NCI-H69 (cell line): ENCODE measurements around the gene ACTN4.
A peak's percentile ranks its signal among the peaks of the same experiment; 100 is the strongest.

ENCODE experiments used
- DNase-seq: peaks from one replicate; lab custom pipeline; 2025; lab: John Stamatoyannopoulos, UW

ACTN4 gene

DNA sequence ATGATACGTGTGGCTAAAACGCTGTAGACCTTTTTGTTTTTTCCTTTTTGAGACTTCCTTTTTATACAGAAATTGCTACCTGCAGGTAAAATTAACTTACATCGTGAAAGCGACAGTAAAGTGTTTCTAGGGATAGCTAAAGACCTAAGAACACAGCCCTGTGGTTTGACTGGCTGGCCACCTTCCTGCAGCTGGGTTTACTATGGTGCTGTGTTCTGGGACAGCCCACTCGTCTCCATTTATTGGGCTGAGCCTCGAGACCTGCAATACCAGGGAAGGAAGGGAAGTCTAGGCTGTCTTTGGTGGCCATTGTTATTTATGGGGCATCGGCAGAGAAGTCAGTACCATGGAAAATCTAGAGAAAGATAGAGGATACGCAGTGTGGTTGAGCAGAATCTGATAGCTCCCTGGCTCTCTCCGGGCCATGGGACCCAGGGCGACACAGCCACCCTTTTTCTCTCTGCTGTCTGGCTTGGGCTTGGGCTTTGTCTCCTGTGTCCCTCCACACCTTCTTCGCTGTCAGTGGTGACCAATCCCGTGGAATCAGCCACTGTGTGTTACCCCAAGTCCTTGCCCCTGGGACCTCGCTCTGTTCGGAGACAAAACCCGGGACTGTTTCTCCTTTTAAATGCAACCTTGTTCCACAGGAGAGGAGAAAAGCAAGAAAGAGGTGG, 30.9 kb downstream of the ACTN4 start:
- no peak for DNase-seq

DNA sequence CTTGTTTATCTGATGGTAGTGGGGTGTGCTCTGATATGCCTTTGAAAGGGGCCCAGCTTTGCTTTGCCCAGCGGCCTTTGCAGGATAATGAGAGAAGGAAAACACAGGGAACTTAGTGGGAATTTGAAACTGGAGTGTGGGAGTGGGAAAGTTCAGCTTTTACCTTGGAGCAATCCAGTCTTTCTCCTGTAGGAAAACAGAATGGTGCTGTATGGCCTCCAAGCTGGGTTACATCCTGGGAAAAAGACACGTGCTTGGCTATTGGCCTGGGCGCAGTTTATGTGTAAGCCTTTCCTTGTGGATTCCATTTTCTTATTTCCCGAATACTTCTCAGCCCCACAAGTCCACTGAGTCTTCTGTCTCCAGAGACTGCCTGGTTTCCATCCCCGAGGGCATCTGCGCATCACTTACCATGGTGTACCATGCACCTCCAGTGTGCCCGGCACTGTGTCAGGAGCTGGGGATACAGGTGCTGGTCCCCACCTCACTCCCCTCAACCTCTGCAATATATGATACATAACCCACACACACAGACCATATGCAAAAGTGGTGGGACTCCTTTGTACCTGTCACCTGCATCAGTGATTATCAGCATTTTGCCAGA, 31.5 kb downstream of the ACTN4 start:
- DNase-seq, result no peak

DNA sequence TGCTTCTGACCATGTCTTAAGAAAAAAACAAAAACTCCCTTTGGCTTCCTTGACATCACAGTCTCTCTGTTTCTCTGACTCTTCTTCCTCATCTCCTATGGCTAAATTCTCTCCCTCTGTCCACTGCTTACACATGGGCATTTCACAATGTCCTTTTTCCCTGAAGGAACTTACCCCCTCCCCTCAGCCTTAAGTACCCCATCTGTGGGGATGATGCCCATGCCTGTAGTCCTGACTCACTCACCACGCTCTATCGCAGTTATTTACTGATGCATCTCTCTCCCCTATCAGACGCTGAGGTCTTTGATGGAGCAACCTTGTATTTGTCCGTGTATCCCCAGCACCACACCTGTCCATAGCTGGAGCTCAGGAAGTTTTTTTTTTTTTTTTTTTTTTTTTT, 32.4 kb downstream of the ACTN4 start:
- DNase-seq, result no peak

DNA sequence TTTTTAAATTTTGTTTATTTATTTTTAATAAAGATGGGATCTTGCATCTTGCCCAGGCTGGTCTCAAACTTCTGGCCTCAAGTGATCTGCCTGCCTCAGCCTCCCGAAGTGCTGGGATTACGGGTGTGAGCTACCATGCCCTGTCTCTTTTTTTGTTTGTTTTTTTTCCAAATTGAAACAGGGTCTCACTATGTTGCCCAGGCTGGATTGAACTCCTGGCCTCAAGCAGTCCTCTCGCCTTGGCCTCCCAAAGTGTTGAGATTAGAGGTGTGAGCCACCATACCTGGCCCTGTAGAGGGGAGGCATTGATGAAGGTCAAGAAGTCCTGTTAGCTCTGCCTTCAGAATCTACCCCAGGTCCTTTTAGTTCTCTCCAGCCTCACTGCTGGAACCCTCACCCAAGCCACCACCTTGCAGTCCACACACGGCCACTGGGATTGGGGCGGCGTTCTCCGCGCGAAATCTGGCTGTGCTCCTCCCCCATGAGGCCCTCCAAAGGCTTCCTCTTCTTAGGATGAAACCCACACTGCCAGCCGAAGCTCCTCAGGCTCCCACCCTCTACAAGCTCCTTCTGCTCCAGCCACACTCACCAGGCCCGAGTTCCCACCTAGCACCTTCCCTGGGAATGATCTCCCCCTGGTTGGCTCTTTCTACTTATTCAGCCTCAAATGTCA, 34.9 kb downstream of the ACTN4 start:
- DNase-seq, result no peak

DNA sequence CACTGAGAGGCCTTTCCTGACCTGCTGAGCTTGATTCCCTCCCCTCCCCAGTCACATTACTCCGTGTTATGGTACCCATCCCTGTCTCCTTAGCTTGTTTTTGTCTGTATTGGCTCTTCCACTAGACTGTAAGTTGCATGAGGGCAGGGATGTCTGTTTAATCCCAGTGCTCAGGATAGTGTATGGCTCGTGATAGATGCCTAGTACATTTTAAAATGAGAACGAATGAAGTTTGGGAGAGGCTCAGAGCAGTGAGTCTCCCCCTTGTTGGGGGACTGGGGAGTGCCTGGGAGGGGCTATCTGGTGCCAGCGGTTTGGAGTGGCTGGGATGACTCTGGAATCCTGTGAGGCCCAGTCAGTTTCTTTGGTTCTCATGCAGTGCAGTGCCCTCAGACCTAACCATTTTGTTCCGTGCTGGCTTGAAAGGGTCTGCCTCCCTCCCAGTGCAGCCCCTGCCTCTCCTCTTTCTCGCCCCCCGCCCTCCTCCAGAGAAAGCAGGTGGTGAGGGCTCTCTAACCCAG, 35.5 kb downstream of the ACTN4 start:
- no peak for DNase-seq

DNA sequence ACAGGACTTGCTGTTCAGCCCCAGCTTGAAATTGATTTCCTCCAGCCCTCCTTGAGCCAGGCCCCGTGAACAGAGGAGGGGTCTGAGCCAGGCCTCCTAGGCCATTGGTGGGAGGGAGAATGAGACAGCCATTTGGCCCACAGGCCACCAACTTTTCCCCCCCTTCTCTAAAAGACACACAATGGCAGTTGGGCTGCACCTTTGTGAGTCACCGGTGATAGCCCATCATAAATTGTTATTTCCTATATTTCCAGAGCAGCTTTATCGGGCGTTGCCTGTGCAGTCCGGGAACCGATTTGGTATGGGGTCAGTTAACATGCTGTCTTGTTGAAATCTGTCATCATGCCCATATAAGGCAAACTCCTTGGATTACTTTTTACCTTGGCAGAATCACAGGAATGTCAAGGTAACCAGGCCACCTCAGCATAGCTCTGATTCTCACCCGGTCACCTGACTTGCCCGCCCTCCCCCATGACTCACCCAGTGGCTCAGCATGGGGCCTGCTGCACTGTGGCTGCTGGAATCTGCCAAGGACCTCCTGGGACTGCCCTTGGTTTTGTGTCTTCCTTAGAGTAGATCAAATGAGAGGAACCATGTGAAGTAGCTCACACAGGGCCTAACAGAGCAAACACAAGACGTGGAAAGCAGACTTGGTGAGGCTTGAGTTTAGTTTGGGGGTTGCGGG, 36.1 kb downstream of the ACTN4 start:
- peak; percentile 94 for DNase-seq

DNA sequence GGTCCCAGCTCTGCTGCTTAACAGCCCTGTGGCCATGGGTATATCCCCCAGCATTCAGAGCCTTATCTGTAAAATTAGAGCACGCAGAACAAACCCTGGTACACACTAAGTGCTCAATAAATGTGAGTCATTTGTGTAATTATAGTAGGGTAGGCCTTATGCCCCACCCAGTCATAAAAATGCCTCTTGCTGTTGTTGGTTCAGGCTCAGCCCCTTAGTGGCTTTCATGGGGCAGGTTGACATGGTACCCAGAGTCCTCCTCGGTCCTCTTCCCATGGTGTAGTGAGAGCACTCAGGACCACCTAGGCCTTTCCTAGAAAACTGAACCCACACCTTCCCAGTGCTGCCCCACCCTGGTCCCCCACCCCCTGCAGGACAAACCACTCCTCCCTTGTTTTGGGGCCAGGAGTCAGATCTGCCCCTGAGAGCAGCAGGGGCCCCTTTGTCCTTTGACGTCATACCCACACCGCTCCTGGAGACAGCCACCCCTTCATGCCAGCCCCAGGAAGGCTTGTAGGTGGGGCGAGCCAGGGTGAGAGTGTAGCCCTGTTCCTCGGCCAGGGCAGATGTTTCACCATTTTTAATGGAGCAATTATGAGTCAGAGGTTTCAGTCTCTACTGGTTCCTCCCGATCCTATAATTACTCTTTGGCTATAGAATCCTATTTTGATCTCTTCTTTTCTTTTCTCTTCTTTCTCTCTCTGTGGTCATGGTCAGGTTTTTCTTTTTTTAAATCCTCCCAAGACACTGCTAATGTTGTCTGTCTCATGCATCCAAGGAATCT, 36.8 kb downstream of the ACTN4 start:
- DNase-seq, result peak; percentile 96

DNA sequence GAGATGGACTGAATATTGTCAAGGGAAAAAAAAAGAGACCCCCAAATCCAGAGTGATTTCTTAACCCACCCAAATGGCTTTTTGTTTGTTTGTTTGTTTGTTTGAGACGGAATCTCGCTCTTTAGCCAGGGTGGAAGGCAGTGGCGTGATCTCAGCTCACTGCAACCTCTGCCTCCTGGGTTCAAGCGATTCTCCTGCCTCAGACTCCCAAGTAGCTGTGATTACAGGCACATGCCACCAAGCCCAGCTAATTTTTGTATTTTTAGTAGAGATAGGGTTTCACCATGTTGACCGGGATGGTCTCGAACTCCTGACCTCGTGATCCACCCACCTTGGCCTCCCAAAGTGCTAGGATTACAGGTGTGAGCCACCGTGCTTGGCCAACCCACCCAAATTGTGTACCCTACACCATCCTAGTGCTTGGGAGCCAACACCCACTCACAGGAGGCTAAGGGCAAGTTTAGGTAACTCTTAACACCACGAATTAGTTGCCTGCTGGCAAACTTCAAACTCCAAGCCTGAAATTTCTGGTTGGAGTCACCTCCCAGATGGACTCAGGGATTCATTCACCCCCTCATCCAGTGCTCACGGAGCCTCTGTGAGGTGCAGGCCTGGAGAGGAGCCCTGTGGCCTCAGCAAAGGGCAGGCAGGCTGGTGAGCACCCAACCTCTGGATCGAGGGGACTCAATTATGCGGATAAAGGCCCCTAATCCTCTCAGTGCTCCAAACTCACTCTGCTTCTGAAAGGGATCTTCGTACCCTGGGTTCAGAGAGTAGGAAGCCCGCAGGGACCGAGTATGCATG, 37.6 kb downstream of the ACTN4 start:
- no peak for DNase-seq

DNA sequence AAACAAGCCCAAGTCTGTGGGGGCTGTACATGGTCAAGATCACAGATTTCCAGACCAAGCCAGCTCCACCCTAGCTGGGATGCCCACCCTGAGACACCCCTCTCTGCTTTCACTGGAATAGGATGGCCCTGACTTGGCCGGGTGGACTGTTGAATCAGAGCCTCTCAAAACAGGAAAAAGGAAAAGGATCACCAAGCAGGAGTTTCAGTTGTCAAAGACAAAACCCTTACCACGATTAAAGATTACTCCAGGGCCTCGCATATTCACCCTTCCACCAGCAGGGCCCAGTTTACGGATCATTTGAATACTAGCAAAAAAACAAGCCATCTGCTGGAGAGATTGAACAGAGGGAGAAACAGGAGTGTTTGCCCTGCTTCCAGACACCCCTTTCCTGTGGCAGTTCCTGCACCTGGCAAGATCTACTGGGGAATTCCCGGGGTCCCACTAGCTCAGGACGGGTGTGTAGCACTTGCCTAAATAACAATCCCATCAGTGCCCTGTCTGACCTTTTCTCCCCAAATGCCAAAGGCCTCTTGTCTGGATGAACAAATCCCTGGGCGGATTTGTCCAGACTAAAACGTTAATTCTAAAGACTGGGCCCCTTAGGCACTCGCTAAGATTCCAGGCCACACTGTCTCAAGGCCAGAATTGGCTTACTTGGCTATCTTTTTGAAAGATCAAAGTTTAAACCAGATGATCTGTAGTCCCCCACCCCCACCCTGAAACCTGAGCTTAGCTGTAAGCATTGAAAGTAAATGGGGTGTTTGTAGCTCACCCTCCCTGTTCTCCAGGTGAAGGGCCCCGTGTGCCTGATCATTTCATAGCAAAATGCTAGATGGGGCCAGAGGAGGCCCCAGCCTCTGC, 38.4 kb downstream of the ACTN4 start:
- DNase-seq, result peak; percentile 82

DNA sequence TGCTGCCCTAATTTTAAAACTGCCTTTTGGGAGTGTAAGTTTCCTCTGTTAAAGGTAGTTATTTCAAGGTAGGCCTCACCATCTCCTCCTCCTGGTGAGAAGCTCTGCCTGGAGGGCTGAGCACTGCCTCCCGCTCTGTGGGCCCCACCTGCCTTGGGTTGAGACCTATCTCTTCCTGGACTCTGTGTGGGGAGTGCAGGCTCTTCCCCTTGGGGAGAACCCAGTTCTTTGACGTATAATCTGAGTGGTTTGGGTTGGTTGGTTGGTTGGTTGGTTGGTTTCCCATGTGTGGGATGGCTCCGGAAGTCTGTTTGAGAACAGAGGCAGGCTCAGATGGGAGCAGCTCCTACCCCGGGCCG, 39.1 kb downstream of the ACTN4 start:
- DNase-seq, result no peak

DNA sequence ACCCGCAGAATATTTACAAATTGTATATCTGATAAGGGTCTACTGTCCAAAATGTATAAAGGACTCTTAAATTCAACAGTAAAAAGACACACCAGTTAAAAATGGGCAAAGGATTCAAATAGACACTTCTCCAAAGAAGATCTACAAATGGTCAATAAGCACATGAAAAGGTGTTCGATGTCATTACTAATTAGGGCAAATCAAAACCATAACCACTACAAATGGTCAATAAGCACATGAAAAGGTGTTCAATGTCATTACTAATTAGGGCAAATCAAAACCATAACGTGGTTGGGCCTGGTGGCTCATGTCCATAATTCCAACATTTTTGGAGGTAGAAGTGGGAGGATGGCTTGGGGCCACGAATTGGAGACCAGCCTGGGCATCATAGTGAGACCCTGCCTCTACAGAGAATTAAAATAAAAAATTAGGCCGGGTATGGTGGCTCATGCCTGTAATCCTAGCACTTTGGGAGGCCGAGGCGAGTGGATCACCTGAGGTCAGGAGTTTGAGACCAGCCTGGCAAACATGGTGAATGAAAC, 40.5 kb downstream of the ACTN4 start:
- DNase-seq, result no peak

DNA sequence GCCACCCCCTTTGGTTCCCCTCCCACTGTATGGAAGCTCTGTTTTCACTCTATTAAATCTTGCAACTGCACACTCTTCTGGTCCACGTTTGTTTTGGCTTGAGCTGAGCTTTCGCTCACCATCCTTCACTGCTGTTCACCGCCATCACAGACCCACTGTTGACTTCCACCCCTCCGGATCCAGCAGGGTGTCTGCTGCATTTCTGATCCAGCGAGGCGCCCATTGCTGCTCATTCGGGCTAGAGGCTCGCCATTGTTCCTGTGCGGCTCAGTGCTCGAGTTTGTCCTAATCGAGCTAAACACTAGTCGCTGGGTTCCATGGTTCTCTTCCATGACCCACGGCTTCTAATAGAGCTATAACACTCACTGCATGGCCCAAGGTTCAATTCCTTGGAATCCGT, 42.7 kb downstream of the ACTN4 start:
- no peak for DNase-seq

DNA sequence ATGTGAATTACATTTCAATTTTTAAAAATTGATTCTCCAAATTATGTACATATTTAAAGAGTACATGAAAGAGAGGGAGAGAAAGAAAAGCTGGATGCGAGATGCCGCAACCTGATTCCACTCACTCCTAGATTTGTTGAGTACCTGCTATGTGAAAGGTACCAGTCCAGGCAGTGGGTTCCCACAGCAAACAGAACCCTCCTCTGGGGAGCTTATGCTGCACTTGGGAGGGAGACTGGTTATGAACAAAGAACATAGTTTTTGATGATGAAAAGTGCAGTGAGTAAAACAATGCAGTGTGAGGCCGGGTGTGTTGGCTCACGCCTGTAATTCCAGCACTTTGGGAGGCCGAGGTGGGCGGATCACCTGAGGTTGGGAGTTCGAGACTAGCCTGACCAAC, 43.4 kb downstream of the ACTN4 start:
- DNase-seq, result no peak

DNA sequence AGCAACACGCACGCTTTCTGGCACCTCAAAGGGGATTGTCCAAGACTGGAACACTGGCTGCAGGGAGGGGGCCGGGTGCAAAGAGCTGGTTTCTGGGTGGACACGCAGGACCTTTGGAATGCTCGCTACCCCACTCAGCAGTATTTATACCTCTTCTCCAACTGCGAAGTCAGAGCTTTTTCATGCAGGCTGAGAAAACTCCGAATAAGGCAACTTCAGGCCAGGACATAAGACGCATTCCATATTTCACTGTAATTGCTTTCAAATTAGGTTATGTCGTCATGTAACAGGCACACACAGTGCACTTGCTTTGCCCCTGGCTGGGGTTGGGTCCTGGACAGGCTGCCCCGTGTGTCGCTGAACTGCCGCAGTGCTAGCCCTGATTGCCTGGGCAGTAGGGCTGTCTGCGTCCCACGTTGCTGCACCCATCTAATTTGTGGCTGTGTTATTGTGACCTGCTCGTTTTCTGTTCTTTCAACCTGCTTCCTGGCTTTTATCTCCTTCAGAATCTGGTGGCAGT, 44.5 kb downstream of the ACTN4 start:
- no peak for DNase-seq

DNA sequence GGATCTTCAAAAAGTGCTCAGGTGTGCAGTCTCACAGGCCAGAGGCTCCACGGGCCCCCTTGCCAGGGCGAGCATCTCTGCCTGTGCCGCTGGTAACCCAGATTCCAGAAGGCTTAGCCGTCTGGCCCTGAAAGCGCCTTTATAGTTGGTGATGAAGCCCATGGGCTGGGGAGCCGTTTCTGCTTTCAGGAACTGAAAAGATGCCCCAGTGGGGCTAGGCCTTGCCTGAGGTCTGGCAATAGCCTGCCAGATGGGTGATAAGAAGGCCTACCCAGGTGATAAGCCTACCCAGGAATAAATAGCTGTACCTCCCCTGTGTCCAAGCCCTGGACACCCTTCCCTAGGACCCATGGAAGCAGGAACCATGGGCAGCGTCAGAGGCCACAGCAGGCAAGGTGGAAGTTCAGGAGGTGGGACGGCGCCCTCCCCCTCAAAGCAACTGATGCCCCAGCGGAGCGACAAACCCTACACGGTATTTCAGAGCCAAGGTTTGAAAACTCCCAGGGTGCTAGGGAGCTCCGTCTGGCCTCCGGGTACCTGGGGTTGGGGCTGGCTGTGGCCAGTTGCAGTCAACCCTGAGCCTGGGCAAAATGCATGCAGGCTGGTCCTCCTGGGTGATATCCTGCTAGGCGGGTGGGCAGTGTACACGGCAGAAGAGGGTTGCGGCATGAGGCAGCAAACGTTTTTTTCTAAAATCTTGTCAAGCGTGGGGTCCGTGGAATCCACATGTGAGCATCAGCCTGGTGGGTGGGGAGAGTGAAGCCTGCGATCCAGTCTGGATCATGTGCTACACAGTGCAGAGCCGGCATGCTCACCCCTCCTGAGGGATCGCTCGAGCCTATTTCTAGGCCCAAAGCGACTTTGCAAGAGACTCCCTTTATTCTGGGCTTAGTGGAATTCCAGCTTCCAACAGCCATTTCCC, 45.3 kb downstream of the ACTN4 start:
- DNase-seq, result no peak

DNA sequence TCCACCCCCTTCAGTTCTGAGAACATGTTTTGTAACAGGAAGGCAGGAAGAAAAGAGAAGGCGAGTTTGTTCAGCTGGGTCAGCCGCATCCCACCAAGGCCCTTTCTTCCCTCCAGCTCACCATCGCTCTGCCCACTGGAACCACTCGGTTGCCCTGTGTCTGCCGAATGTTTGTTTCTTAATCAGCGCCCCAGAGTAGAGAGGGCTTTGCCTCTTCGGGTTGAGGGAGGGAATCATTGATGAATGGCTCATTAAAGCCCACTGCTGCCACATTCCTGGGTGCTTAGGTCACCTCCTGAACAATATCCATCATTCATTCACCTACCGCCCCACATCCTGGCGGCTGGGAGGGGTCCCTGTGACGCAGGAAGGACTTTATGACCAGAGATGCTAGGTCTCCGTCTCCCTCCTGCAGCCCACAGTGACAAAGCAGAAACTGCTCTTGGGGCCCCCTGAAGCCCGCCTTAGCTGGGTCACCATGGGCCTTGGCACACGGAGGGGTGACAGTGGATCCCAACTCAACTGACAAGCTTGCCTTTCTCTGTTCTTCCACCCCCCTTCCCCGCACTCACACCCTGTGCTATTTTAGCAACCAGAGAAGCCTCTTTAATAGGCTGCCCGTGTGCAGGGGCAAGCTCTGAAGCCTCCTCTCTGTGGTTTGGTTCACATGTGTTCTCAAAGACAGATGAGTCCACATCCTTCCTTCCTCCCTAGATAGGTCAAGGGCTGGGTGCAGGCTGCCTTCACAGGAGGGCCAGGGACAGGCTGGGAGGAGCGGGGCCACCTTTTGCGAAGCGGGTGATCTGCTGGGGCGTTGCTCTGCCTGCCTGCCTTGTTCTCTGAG, 46.2 kb downstream of the ACTN4 start:
- DNase-seq, result no peak

DNA sequence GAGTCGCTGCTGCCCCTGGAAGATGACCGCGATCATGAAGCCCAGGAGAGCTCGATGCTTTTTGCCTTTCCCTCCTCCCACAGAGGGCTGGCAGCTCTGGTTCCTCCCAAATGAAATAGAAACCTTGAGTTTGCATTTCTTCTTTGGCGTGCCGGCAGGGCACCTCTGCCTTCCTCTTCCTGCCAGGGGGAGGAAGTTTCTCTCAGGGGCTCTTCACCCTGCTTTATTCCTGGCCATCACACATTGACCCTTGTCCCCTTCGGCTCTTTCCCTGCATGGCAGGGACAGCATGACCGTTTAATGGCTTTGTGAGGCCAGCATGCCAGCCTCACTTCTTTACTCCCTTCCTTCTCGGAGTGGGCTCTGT, 47.9 kb downstream of the ACTN4 start:
- DNase-seq, result no peak
